Urothelium cell line (cell line): ENCODE data around the gene TBCA.
"Not testable (repeated sequence)": the region's sequence is repeated elsewhere in the genome, so short reads cannot be mapped to it uniquely, and the experiment has no call there.

Source experiments
- DNase-seq: peaks from one replicate; pipeline ENCODE4 v3.0.0; 2011; ENCODE audit warnings: low spot score, mixed read lengths
- FAIRE-seq: peaks from 2 replicates; lab custom pipeline; 2011; peaks lifted over from hg19 to GRCh38; lab: Jason Lieb, UNC

Gene TBCA

GRCh38 chr5:77718934-77719610 lies 57.1 kb downstream of the TBCA start:
- FAIRE-seq (no peak), DNase-seq (no peak)

- DNase-seq: no peak
- FAIRE-seq: no peak
These were observed 66.0 kb downstream of the TBCA start for GRCh38 chr5:77709993-77710685.

GRCh38 chr5:77709340-77709739 lies 66.8 kb downstream of the TBCA start:
- DNase-seq (no peak), FAIRE-seq (no peak)

GRCh38 chr5:77707791-77708190 lies 68.3 kb downstream of the TBCA start:
- FAIRE-seq: no peak
- DNase-seq: no peak

GRCh38 chr5:77699569-77699968 lies 76.6 kb downstream of the TBCA start:
- not testable (repeated sequence) for FAIRE-seq, DNase-seq

- FAIRE-seq (no peak), DNase-seq (no peak)
These were observed 77.2 kb downstream of the TBCA start for GRCh38 chr5:77698920-77699319.

GRCh38 chr5:77697692-77698091 lies 78.4 kb downstream of the TBCA start:
- no peak for FAIRE-seq

GRCh38 chr5:77696120-77696519 lies 80.0 kb downstream of the TBCA start:
- FAIRE-seq (no peak), DNase-seq (no peak)

More at GRCh38 chr5:77697692-77698091, 78.4 kb downstream of the TBCA start:
- no peak for DNase-seq

GRCh38 chr5:77693913-77694312 lies 82.2 kb downstream of the TBCA start:
- no peak for DNase-seq
- no peak for FAIRE-seq

- DNase-seq (no peak), FAIRE-seq (no peak)
These were observed 92.9 kb downstream of the TBCA start for GRCh38 chr5:77683171-77683732.

GRCh38 chr5:77670526-77670925 lies 105.6 kb downstream of the TBCA start:
- FAIRE-seq: no peak

GRCh38 chr5:77669677-77670076 lies 106.5 kb downstream of the TBCA start:
- FAIRE-seq: no peak
- no peak for DNase-seq

More at GRCh38 chr5:77670526-77670925, 105.6 kb downstream of the TBCA start:
- no peak for DNase-seq

- FAIRE-seq (no peak), DNase-seq (no peak)
These were observed 112.9 kb downstream of the TBCA start for GRCh38 chr5:77663090-77663863.

- DNase-seq (no peak), FAIRE-seq (no peak)
These were observed 113.5 kb downstream of the TBCA start for GRCh38 chr5:77662635-77663034.

- FAIRE-seq: no peak
- DNase-seq: no peak
These were observed 117.5 kb downstream of the TBCA start for GRCh38 chr5:77658662-77659061.

- FAIRE-seq (no peak), DNase-seq (no peak)
These were observed 124.8 kb downstream of the TBCA start for GRCh38 chr5:77651343-77651742.

- no peak for FAIRE-seq
- DNase-seq: no peak
These were observed 125.5 kb downstream of the TBCA start for GRCh38 chr5:77650686-77651085.

- DNase-seq (no peak), FAIRE-seq (no peak)
These were observed 126.4 kb downstream of the TBCA start for GRCh38 chr5:77649776-77650175.

- no peak for DNase-seq
- FAIRE-seq: no peak
These were observed 130.0 kb downstream of the TBCA start for GRCh38 chr5:77645995-77646639.

GRCh38 chr5:77645158-77645994 lies 130.8 kb downstream of the TBCA start:
- DNase-seq (peak; percentile 90), FAIRE-seq (no peak)
